Measurements from ENCODE around the gene TTC28. TPM values are rescaled to one million over a fixed set of nuclear protein-coding genes. Genes with fewer than 3 reads are reported as not detected.

The TTC28 gene
- total RNA-seq, 1 donor from 2014 or later: 23.2 TPM

- Mint-ChIP-seq H3K4me3 (ENCODE audit: unreplicated experiment) (no peak overlapping the region), H3K27ac (ENCODE audit: unreplicated experiment) (peak overlapping the region; percentile 96)
- no peaks in the 10 kb centered on the region for H3K27me3 ChIP-seq (ENCODE audit: insufficient read depth, low read length)
These were observed 433.9 kb downstream of the TTC28 start for GRCh38 chr22:28245579-28246224.

GRCh38 chr22:28244757-28245156 is 434.9 kb downstream of the TTC28 start:
- Mint-ChIP-seq H3K27ac (ENCODE audit: unreplicated experiment) (peak overlapping the region; percentile 60), H3K27me3 (ENCODE audit: low read depth, unreplicated experiment) (no peaks in the 10 kb centered on the region), H3K4me3 (ENCODE audit: unreplicated experiment) (no peak overlapping the region), H3K9me3 (ENCODE audit: unreplicated experiment) (no peaks in the 10 kb centered on the region), H3K36me3 (ENCODE audit: low read depth, unreplicated experiment) (no peaks in the 10 kb centered on the region), H3K4me1 (ENCODE audit: low read depth, unreplicated experiment) (peaks cover 52% of the 10 kb centered on the region)
- no peak overlapping the region for H3K4me3 ChIP-seq (ENCODE audit: insufficient read depth, low read depth, low read length)
- peaks cover 35% of the 10 kb centered on the region for H3K4me1 ChIP-seq (ENCODE audit: insufficient read depth, low read length)
- FAIRE-seq (no peak), DNase-seq (ENCODE audit: low read depth) (no peak)
- H3K36me3 ChIP-seq (ENCODE audit: insufficient read depth, low read length): no peaks in the 10 kb centered on the region
- no peaks in the 10 kb centered on the region for H3K9me3 ChIP-seq (ENCODE audit: insufficient read depth, low read depth, low read length)
- H2AFZ ChIP-seq (ENCODE audit: low read depth, low read length): no peak overlapping the region
- no peaks in the 10 kb centered on the region for H3K79me2 ChIP-seq (ENCODE audit: insufficient read depth, low read length)
- no peak overlapping the region for H3K9ac ChIP-seq (ENCODE audit: low read length)
- H3K27me3 ChIP-seq (ENCODE audit: insufficient read depth, low read length): no peaks in the 10 kb centered on the region
- H3K27ac ChIP-seq (ENCODE audit: low read depth, low read length): no peak overlapping the region
- H3K4me2 ChIP-seq (ENCODE audit: low read length): no peak overlapping the region
- no peak for TF ChIP-seq EZH2 (IDR thresholded peaks at IDR 0.05; ENCODE audit: insufficient read depth, low read length)
- TF ChIP-seq, protein P1, sequence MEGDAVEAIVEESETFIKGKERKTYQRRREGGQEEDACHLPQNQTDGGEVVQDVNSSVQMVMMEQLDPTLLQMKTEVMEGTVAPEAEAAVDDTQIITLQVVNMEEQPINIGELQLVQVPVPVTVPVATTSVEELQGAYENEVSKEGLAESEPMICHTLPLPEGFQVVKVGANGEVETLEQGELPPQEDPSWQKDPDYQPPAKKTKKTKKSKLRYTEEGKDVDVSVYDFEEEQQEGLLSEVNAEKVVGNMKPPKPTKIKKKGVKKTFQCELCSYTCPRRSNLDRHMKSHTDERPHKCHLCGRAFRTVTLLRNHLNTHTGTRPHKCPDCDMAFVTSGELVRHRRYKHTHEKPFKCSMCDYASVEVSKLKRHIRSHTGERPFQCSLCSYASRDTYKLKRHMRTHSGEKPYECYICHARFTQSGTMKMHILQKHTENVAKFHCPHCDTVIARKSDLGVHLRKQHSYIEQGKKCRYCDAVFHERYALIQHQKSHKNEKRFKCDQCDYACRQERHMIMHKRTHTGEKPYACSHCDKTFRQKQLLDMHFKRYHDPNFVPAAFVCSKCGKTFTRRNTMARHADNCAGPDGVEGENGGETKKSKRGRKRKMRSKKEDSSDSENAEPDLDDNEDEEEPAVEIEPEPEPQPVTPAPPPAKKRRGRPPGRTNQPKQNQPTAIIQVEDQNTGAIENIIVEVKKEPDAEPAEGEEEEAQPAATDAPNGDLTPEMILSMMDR (IDR thresholded peaks at IDR 0.05; ENCODE audit: insufficient read depth, low read depth, low read length): no peak
- no peaks in the 10 kb centered on the region for H4K20me1 ChIP-seq (ENCODE audit: insufficient read depth, low read length)

More at GRCh38 chr22:28245579-28246224, 433.9 kb downstream of the TTC28 start:
- peak overlapping the region; percentile 81 for H3K27ac ChIP-seq (ENCODE audit: low read depth, low read length)
- H3K27me3 Mint-ChIP-seq (ENCODE audit: low read depth, unreplicated experiment): no peaks in the 10 kb centered on the region
- H3K36me3 ChIP-seq (ENCODE audit: insufficient read depth, low read length): no peaks in the 10 kb centered on the region
- H3K79me2 ChIP-seq (ENCODE audit: insufficient read depth, low read length): no peaks in the 10 kb centered on the region
- no peak for DNase-seq (ENCODE audit: low read depth)
- H3K4me1 Mint-ChIP-seq (ENCODE audit: low read depth, unreplicated experiment): peaks cover 56% of the 10 kb centered on the region
- no peak for TF ChIP-seq EZH2 (IDR thresholded peaks at IDR 0.05; ENCODE audit: insufficient read depth, low read length)
- H3K36me3 Mint-ChIP-seq (ENCODE audit: low read depth, unreplicated experiment): no peaks in the 10 kb centered on the region
- H4K20me1 ChIP-seq (ENCODE audit: insufficient read depth, low read length): no peaks in the 10 kb centered on the region
- H3K4me2 ChIP-seq (ENCODE audit: low read length): peak overlapping the region; percentile 46
- H3K9me3 Mint-ChIP-seq (ENCODE audit: unreplicated experiment): no peaks in the 10 kb centered on the region
- no peak for FAIRE-seq
- no peak overlapping the region for H3K4me3 ChIP-seq (ENCODE audit: insufficient read depth, low read depth, low read length)
- H3K9me3 ChIP-seq (ENCODE audit: insufficient read depth, low read depth, low read length): no peaks in the 10 kb centered on the region
- peaks cover 37% of the 10 kb centered on the region for H3K4me1 ChIP-seq (ENCODE audit: insufficient read depth, low read length)
- peak overlapping the region; percentile 34 for H3K9ac ChIP-seq (ENCODE audit: low read length)
- no peak overlapping the region for H2AFZ ChIP-seq (ENCODE audit: low read depth, low read length)

DNA sequence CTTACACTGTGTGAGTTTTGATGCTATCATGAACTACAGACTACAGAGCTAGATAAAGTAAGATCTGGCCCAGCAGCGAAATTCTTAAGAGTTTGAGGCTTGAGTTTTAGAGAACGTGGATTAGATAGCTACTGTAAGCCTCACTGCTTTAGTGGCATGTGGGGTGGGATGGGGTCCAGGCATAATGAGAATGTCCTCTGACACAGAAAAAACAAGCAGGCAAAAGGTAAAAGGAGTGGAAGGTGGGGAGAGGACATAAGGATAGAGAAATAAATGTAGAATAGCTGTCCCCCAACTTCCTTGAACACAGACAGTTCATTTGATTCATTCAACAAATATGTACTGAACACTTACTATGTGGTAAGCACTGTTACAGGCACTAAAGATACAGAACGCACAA is 436.1 kb downstream of the TTC28 start:
- H3K27me3 ChIP-seq (ENCODE audit: insufficient read depth, low read length): no peaks in the 10 kb centered on the region
- peaks cover 31% of the 10 kb centered on the region for H3K4me1 ChIP-seq (ENCODE audit: insufficient read depth, low read length)
- H3K4me1 Mint-ChIP-seq (ENCODE audit: low read depth, unreplicated experiment): peaks cover 44% of the 10 kb centered on the region
- H3K36me3 Mint-ChIP-seq (ENCODE audit: low read depth, unreplicated experiment): no peaks in the 10 kb centered on the region
- no peaks in the 10 kb centered on the region for H4K20me1 ChIP-seq (ENCODE audit: insufficient read depth, low read length)
- no peaks in the 10 kb centered on the region for H3K27me3 Mint-ChIP-seq (ENCODE audit: low read depth, unreplicated experiment)
- FAIRE-seq (peak; percentile 65), DNase-seq (ENCODE audit: low read depth) (peak; percentile 86)
- H3K9me3 ChIP-seq (ENCODE audit: insufficient read depth, low read depth, low read length): no peaks in the 10 kb centered on the region
- H3K79me2 ChIP-seq (ENCODE audit: insufficient read depth, low read length): no peaks in the 10 kb centered on the region
- H3K9me3 Mint-ChIP-seq (ENCODE audit: unreplicated experiment): no peaks in the 10 kb centered on the region
- H2AFZ ChIP-seq (ENCODE audit: low read depth, low read length): no peak overlapping the region
- H3K36me3 ChIP-seq (ENCODE audit: insufficient read depth, low read length): no peaks in the 10 kb centered on the region
- TF ChIP-seq, protein P1 (IDR thresholded peaks at IDR 0.05; ENCODE audit: insufficient read depth, low read depth, low read length): no peak
- TF ChIP-seq EZH2 (IDR thresholded peaks at IDR 0.05; ENCODE audit: insufficient read depth, low read length): no peak
- no peak overlapping the region for H3K4me3 ChIP-seq (ENCODE audit: insufficient read depth, low read depth, low read length)
- H3K9ac ChIP-seq (ENCODE audit: low read length): peak overlapping the region; percentile 27
- peak overlapping the region; percentile 67 for H3K4me2 ChIP-seq (ENCODE audit: low read length)
- H3K27ac ChIP-seq (ENCODE audit: low read depth, low read length): peak overlapping the region; percentile 56
- H3K27ac Mint-ChIP-seq (ENCODE audit: unreplicated experiment): peak overlapping the region; percentile 96
- H3K4me3 Mint-ChIP-seq (ENCODE audit: unreplicated experiment): no peak overlapping the region
